GM12875 (cell line): ENCODE measurements around the gene COMP.

Experiments
- H3K4me3 ChIP-seq: one replicate; pipeline ENCODE4 v1.5.1; 2011; ENCODE audit warnings: low read depth, low read length, control low read depth
- TF ChIP-seq, protein P1 (sequence below): IDR thresholded peaks from 2 replicates; pipeline ENCODE4 v1.5.1; 2011; ENCODE audit warnings: low read depth, mild to moderate bottlenecking, control low read depth, inconsistent platforms, low read length, moderate library complexity, borderline replicate concordance; ENCODE audit not compliant: insufficient read depth

COMP gene

DNA sequence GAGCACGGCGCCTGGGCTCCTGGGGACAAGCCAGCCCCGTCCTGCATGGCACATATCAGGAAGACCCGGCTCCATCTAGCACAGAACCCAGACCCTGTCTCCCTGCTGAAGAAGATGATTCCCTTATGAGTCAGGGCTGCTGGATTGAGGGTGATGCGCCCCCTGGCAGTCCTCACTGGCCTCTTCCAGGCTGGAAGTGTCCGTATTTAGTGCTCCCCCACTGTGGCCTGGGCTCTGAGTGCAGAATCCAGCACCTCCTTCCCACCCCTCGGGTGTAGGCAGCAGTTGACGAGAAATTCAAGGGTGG is 14.9 kb downstream of the COMP start:
- no peak overlapping the region for H3K4me3 ChIP-seq
- TF ChIP-seq, protein P1, sequence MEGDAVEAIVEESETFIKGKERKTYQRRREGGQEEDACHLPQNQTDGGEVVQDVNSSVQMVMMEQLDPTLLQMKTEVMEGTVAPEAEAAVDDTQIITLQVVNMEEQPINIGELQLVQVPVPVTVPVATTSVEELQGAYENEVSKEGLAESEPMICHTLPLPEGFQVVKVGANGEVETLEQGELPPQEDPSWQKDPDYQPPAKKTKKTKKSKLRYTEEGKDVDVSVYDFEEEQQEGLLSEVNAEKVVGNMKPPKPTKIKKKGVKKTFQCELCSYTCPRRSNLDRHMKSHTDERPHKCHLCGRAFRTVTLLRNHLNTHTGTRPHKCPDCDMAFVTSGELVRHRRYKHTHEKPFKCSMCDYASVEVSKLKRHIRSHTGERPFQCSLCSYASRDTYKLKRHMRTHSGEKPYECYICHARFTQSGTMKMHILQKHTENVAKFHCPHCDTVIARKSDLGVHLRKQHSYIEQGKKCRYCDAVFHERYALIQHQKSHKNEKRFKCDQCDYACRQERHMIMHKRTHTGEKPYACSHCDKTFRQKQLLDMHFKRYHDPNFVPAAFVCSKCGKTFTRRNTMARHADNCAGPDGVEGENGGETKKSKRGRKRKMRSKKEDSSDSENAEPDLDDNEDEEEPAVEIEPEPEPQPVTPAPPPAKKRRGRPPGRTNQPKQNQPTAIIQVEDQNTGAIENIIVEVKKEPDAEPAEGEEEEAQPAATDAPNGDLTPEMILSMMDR: no peak

DNA sequence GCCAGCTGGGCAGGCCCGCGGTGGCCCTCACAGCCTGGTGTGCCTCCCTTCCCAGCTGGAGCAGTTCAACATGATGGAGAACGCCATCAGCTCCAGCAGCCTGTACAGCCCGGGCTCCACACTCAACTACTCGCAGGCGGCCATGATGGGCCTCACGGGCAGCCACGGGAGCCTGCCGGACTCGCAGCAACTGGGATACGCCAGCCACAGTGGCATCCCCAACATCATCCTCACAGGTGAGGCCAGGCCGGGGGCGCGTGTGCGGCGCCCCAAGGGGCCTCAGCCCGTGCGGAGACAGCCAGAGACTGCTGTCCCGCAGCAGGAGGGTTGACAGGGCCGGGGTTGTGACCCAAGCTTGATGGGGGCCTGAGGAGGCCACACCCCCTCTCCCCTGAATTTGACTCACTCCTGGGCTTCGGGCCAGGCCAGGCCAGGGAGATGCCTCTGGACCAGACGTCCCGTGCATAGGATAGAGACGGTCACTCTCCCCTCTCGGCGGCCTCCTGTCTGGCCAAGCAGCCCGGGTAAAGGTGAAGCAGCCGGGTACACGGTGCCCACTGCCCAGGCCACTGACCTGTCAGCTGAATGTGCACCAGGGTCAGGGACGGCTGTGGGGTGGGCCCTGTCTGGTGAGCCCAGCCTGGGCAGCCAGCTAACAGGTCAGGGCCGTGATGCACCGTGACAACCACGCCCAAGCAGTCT is 15.4 kb downstream of the COMP start:
- H3K4me3 ChIP-seq: no peak overlapping the region
- TF ChIP-seq, protein P1: no peak

DNA sequence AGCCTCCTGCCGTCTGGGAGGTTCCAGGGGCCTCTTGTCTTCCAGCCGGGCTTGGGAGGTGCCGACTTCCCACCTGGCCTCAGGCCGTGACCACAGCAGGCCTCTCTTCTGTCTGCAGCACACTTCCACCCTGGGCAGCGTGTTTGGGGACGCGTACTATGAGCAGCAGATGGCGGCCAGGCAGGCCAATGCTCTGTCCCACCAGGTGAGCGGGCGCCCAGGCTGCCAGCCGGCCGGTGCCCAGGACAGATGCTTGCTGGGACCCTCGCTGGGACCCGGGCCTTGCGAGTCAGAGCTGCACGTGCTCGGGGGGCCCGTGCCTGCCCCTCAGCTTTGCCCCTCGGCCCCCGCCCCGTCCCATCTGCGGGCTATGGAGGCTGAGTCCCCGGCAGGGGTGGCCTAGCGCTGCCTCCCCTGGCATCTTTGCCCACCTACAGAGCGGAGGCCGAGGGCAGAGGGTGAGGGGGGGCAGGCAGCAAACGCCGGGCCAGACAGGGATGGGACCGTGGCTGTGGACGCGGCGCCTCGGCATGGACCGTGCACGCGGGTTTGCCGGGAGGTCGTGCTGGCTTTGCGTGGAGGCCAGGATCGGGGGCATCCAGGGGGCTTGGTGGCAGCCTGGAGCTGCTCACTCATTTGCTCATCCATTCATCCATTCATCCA is 16.2 kb downstream of the COMP start:
- TF ChIP-seq, protein P1: no peak
- H3K4me3 ChIP-seq: no peak overlapping the region

DNA sequence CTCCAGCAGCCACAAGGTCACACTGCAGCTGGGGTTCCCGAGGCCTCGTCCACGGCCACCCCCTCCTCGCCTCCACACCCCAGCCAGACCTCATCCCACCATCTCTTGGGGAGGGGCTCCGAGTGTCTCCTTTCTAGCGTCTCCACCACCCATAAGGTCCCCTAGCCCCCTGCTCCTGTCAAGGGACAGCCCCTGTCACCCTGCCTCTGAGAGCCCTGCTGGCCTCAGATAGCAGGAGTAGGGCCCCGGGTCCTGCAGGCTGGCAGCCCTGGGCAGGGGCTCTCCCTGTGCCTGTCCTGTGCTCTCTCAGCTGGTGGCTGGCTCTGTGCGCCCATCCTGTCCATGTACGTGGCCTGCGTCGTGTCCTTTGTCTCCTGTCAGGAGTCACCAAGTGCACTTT is 17.0 kb downstream of the COMP start:
- no peak overlapping the region for H3K4me3 ChIP-seq
- TF ChIP-seq, protein P1: no peak

GRCh38 chr19:18773682-18774081 is 17.4 kb downstream of the COMP start:
- TF ChIP-seq, protein P1: no peak
- H3K4me3 ChIP-seq: no peak overlapping the region

- TF ChIP-seq, protein P1: no peak
- H3K4me3 ChIP-seq: no peak overlapping the region
These were observed 18.2 kb downstream of the COMP start for GRCh38 chr19:18772620-18773587.
